Muscle of arm (tissue), 14 donors: ENCODE measurements around the gene NLRP5. TPM values are rescaled to one million over a fixed set of nuclear protein-coding genes. Genes with fewer than 3 reads are reported as not detected.
A peak's percentile ranks its signal among the peaks of the same experiment; 100 is the strongest.
"Not testable (repeated sequence)": the region's sequence is repeated elsewhere in the genome, so short reads cannot be mapped to it uniquely, and the experiment has no call there.

ENCODE experiments used
- DNase-seq: peaks from one replicate; pipeline ENCODE4 v3.0.0-alpha.2; 2013
- long read RNA-seq, 11 donors: transcript quantifications; one replicate each; lab custom pipeline, GENCODE V29; 2026
- polyA plus RNA-seq, 12 donors: library from polyadenylated mRNA; unstranded; fragments of 120-200 nt; gene quantifications; one replicate each; pipeline ENCODE4 v1.2.1, GENCODE V29; 2013; ENCODE audit not compliant: insufficient read length in 12 of 12

Gene NLRP5
- not detected for polyA plus RNA-seq
- long read RNA-seq, donor 1, result 0 reads
- long read RNA-seq, donor 2, result 0 reads
- long read RNA-seq, donor 3, result 0 reads
- long read RNA-seq, donor 4, result 0 reads
- long read RNA-seq, donor 5, result 0 reads
- long read RNA-seq, donor 6, result 0 reads
- long read RNA-seq, donor 7, result 0 reads
- long read RNA-seq, donor 8, result 0 reads
- long read RNA-seq, donor 9, result 0 reads
- long read RNA-seq, donor 10, result 0 reads
- long read RNA-seq, donor 11, result 0 reads

- no peak for DNase-seq
These were observed at the start of gene NLRP5 for GRCh38 chr19:55986487-55986886. TSS of gene NLRP5 (plus strand) at chr19:55986775.

GRCh38 chr19:55939206-55939605 lies 47.4 kb upstream of the NLRP5 start:
- no peak for DNase-seq

GRCh38 chr19:55940306-55940705 lies 46.3 kb upstream of the NLRP5 start:
- DNase-seq, result no peak

- DNase-seq, result no peak
These were observed 39.0 kb upstream of the NLRP5 start, which contains the start of gene NLRP8 for GRCh38 chr19:55947532-55947931. TSS of gene NLRP8 (plus strand) at chr19:55947832.

GRCh38 chr19:55950566-55950965 lies 36.0 kb upstream of the NLRP5 start:
- DNase-seq, result not testable (repeated sequence)

GRCh38 chr19:55956431-55956830 lies 30.1 kb upstream of the NLRP5 start:
- no peak for DNase-seq

GRCh38 chr19:55958356-55958755 lies 28.2 kb upstream of the NLRP5 start:
- no peak for DNase-seq

GRCh38 chr19:55959996-55960675 lies 26.4 kb upstream of the NLRP5 start:
- DNase-seq, result no peak

- DNase-seq, result no peak
These were observed 24.4 kb upstream of the NLRP5 start for GRCh38 chr19:55962186-55962585.

GRCh38 chr19:55973982-55974381 lies 12.6 kb upstream of the NLRP5 start:
- no peak for DNase-seq

- DNase-seq, result no peak
These were observed 6.2 kb upstream of the NLRP5 start for GRCh38 chr19:55980415-55980814.

- DNase-seq, result no peak
These were observed 1.3 kb upstream of the NLRP5 start for GRCh38 chr19:55985254-55985653.

- no peak for DNase-seq
These were observed 4.3 kb downstream of the NLRP5 start for GRCh38 chr19:55990831-55991230.

GRCh38 chr19:55993492-55993891 lies 6.9 kb downstream of the NLRP5 start:
- no peak for DNase-seq

GRCh38 chr19:56014765-56015164 lies 28.2 kb downstream of the NLRP5 start:
- DNase-seq, result no peak

GRCh38 chr19:56015756-56016155 lies 29.2 kb downstream of the NLRP5 start:
- DNase-seq, result no peak

GRCh38 chr19:56019325-56019724 lies 32.8 kb downstream of the NLRP5 start:
- DNase-seq, result not testable (repeated sequence)

GRCh38 chr19:56020355-56020975 lies 33.9 kb downstream of the NLRP5 start:
- not testable (repeated sequence) for DNase-seq

- no peak for DNase-seq
These were observed 40.2 kb downstream of the NLRP5 start for GRCh38 chr19:56026769-56027168.

GRCh38 chr19:56053596-56053995 lies 67.0 kb downstream of the NLRP5 start:
- no peak for DNase-seq

- peak; percentile 38 for DNase-seq
These were observed 79.8 kb downstream of the NLRP5 start for GRCh38 chr19:56066152-56067023.

GRCh38 chr19:56069642-56070041 lies 83.1 kb downstream of the NLRP5 start:
- DNase-seq, result no peak
